Caco-2 (cell line): ENCODE measurements around the gene RANBP2. TPM values are rescaled to one million over a fixed set of nuclear protein-coding genes. Genes with fewer than 3 reads are reported as not detected.

Experiments
- BruUV-seq: library from RNA; stranded (reverse); fragments of 400-500 nt; replicated peaks from 2 replicates; lab custom pipeline; 2021; lab: Mats Ljungman, UMichigan
- CTCF ChIA-PET: fragments of 300-600 bp; sonication (Branson Sonifier 250); formaldehyde crosslinking; loops from one replicate; lab custom pipeline; 2022; ENCODE audit warnings: antibody characterized with exemption; lab: Charles Lee
- POLR2A ChIA-PET: fragments of 300-600 bp; sonication (Branson Sonifier 250); formaldehyde crosslinking; loops from one replicate; lab custom pipeline; 2022; ENCODE audit warnings: antibody characterized with exemption; lab: Charles Lee
- DNase-seq, 2 experiments: peaks; one replicate each; pipeline versions ENCODE4 v3.0.0 to v3.0.0-alpha.2; 2020 to 2022
- H3K27me3 ChIP-seq: replicated peaks from 2 replicates; pipeline ENCODE4 v1.6.0; 2011; ENCODE audit warnings: low read length; ENCODE audit not compliant: control insufficient read depth, insufficient read depth
- H3K36me3 ChIP-seq: 2 replicates; pipeline ENCODE4 v1.5.1; 2011; ENCODE audit warnings: low read length; ENCODE audit not compliant: control insufficient read depth, insufficient read depth
- H3K4me1 ChIP-seq: fragments of 250-450 bp; sonication (Bioruptor Pico); 2 replicates; pipeline ENCODE4 v1.5.1; 2020; ENCODE audit warnings: mild to moderate bottlenecking
- H3K4me3 ChIP-seq: 2 replicates; pipeline ENCODE4 v1.5.1; 2011; ENCODE audit warnings: low read depth, mild to moderate bottlenecking, control low read depth, low read length
- H3K9me3 ChIP-seq: fragments of 250-450 bp; sonication (Bioruptor Pico); 2 replicates; pipeline ENCODE4 v1.5.1; 2020; ENCODE audit warnings: mild to moderate bottlenecking, moderate library complexity
- H3K27ac Mint-ChIP-seq: one replicate; pipeline ENCODE4 v1.8.0; 2022; ENCODE audit warnings: mixed read lengths; ENCODE audit not compliant: unreplicated experiment
- H3K27me3 Mint-ChIP-seq: one replicate; pipeline ENCODE4 v1.8.0; 2022; ENCODE audit warnings: mixed read lengths; ENCODE audit not compliant: insufficient read depth, unreplicated experiment
- H3K36me3 Mint-ChIP-seq: one replicate; pipeline ENCODE4 v1.8.0; 2022; ENCODE audit warnings: mild to moderate bottlenecking, mixed read lengths; ENCODE audit not compliant: insufficient read depth, unreplicated experiment
- H3K4me1 Mint-ChIP-seq: one replicate; pipeline ENCODE4 v1.8.0; 2022; ENCODE audit warnings: low read depth, mixed read lengths; ENCODE audit not compliant: unreplicated experiment
- H3K4me3 Mint-ChIP-seq: one replicate; pipeline ENCODE4 v1.8.0; 2022; ENCODE audit warnings: mild to moderate bottlenecking, moderate library complexity, mixed read lengths; ENCODE audit not compliant: unreplicated experiment
- H3K9me3 Mint-ChIP-seq: one replicate; pipeline ENCODE4 v1.8.0; 2022; ENCODE audit warnings: mixed read lengths; ENCODE audit not compliant: unreplicated experiment
- CTCF ChIP-seq, 2 experiments: fragments of 200-600 bp in 1 of 2; IDR thresholded peaks; 1 replicate in 1 of 2; 2 replicates in 1 of 2; pipeline versions ENCODE4 v1.5.1 to v1.8.0; 2011 to 2022; ENCODE audit warnings: antibody characterized with exemption in 1 of 2, control low read depth in 1 of 2, inconsistent platforms in 1 of 2, low read depth in 1 of 2, low read length in 1 of 2, mild to moderate bottlenecking in 1 of 2, moderate library complexity in 1 of 2; ENCODE audit not compliant: insufficient read depth in 1 of 2, severe bottlenecking in 1 of 2, unreplicated experiment in 1 of 2
- intact Hi-C: fragments of 100-400 bp; cut with micrococcal nuclease; formaldehyde crosslinking; loops from one replicate; pipeline ENCODE4 v1.10.0; 2022; ENCODE audit not compliant: unreplicated experiment
- total RNA-seq: library from RNA; stranded (reverse); gene quantifications from 2 replicates; pipeline ENCODE4 v1.2.3, GENCODE V29; 2022

Gene RANBP2
- total RNA-seq, 1 experiment from 2014 or later, result 81.8 TPM

GRCh38 chr2:108813732-108814131 lies 94.5 kb downstream of the RANBP2 start:
- DNase-seq, result no peak
- Histone ChIP-seq H3K9me3 (0 out of 2 replicates have a peak, but pooled peaks cover 10% of the 10 kb centered on the region), H3K27me3 (no peaks in the 10 kb centered on the region), H3K4me1 (no peaks in the 10 kb centered on the region), H3K36me3 (no peaks in the 10 kb centered on the region; the same call in 1 of the 2 replicates), H3K4me3 (no peak overlapping the region)
- Mint-ChIP-seq H3K27me3 (no peaks in the 10 kb centered on the region), H3K27ac (no peak overlapping the region), H3K4me1 (peaks cover 10% of the 10 kb centered on the region), H3K4me3 (no peak overlapping the region), H3K36me3 (peaks cover 65% of the 10 kb centered on the region), H3K9me3 (peaks cover 20% of the 10 kb centered on the region)
- CTCF ChIA-PET, result no interaction called here
- no peak for TF ChIP-seq CTCF (IDR thresholded peaks at IDR 0.05; ENCODE audit: insufficient read depth in 1 of 2, low read depth in 1 of 2, low read length in 1 of 2, severe bottlenecking in 1 of 2, unreplicated experiment in 1 of 2)
- POLR2A ChIA-PET, result no interaction called here
- no TSS peak for BruUV-seq
- intact Hi-C loops, result no loop called here

- peaks cover 50% of the 10 kb centered on the region for H3K36me3 Mint-ChIP-seq
- H3K9me3 Mint-ChIP-seq, result peaks cover 18% of the 10 kb centered on the region
- POLR2A ChIA-PET, result no interaction called here
- no peak for TF ChIP-seq CTCF (IDR thresholded peaks at IDR 0.05; ENCODE audit: insufficient read depth in 1 of 2, low read depth in 1 of 2, low read length in 1 of 2, severe bottlenecking in 1 of 2, unreplicated experiment in 1 of 2)
- no TSS peak for BruUV-seq
- Histone ChIP-seq H3K36me3 (peaks cover 6% of the 10 kb centered on the region; the same call in 1 of the 2 replicates), H3K27me3 (no peaks in the 10 kb centered on the region), H3K9me3 (no peaks in the 10 kb centered on the region), H3K4me1 (peaks cover 5% of the 10 kb centered on the region; the same call in 1 of the 2 replicates), H3K4me3 (no peak overlapping the region)
- H3K4me3 Mint-ChIP-seq, result no peak overlapping the region
- H3K4me1 Mint-ChIP-seq, result peaks cover 11% of the 10 kb centered on the region
- H3K27ac Mint-ChIP-seq, result no peak overlapping the region
- DNase-seq, result no peak
- CTCF ChIA-PET, result no interaction called here
- H3K27me3 Mint-ChIP-seq, result no peaks in the 10 kb centered on the region
- intact Hi-C loops, result no loop called here
Measured at GRCh38 chr2:108820482-108820881, 101.2 kb downstream of the RANBP2 start.

GRCh38 chr2:108823286-108823685 lies 104.0 kb downstream of the RANBP2 start:
- Histone ChIP-seq H3K4me3 (no peak overlapping the region), H3K4me1 (peaks cover 5% of the 10 kb centered on the region; the same call in 1 of the 2 replicates), H3K9me3 (no peaks in the 10 kb centered on the region), H3K27me3 (no peaks in the 10 kb centered on the region), H3K36me3 (peaks cover 6% of the 10 kb centered on the region; the same call in 1 of the 2 replicates)
- no TSS peak for BruUV-seq
- intact Hi-C loops, result no loop called here
- ChIA-PET CTCF (no interaction called here), POLR2A (no interaction called here)
- Mint-ChIP-seq H3K4me1 (peaks cover 11% of the 10 kb centered on the region), H3K27me3 (no peaks in the 10 kb centered on the region), H3K27ac (no peak overlapping the region), H3K9me3 (peaks cover 18% of the 10 kb centered on the region), H3K4me3 (no peak overlapping the region), H3K36me3 (peaks cover 25% of the 10 kb centered on the region)
- TF ChIP-seq CTCF (IDR thresholded peaks at IDR 0.05; ENCODE audit: insufficient read depth in 1 of 2, low read depth in 1 of 2, low read length in 1 of 2, severe bottlenecking in 1 of 2, unreplicated experiment in 1 of 2), result no peak
- DNase-seq, result no peak
